Activated T-cell treated with anti-CD3 and anti-CD28 coated beads, Interleukin-2, amount 50 U/mL, for 4 hours (primary cell): Measurements from ENCODE around the gene ELANE. TPM values are rescaled to one million over a fixed set of nuclear protein-coding genes. Genes with fewer than 3 reads are reported as not detected.

Source experiments
- total RNA-seq, 3 donors: library from RNA; stranded (reverse); gene quantifications; one replicate each; pipeline ENCODE4 v1.2.1, GENCODE V29; 2021

ELANE gene
- total RNA-seq, 3 donors from 2014 or later: not detected

Other genes with a start within 250 kb of the ELANE start
- 100 to 1,000 TPM; 110 to 123 (median 119) TPM for gene POLRMT, start 218.8 kb upstream of the ELANE start, total RNA-seq
- not detected for gene FGF22, start 212.4 kb upstream of the ELANE start, total RNA-seq
- 100 to 1,000 TPM; 144 to 162 (median 147) TPM for gene RNF126, start 189.1 kb upstream of the ELANE start, total RNA-seq
- 1 to 10 TPM; 8.0 to 9.9 (median 8.3) TPM for gene FSTL3, start 175.9 kb upstream of the ELANE start, total RNA-seq
- under 1 TPM in 2 of 3 donors, not detected in 1; 0.87 to 0.94 TPM for gene PRSS57, start 156.9 kb upstream of the ELANE start, total RNA-seq
- under 1 TPM; 0.26 to 0.61 (median 0.27) TPM for gene PALM, start 143.4 kb upstream of the ELANE start, total RNA-seq
- gene MISP, start 101.2 kb upstream of the ELANE start, total RNA-seq: under 1 TPM in 1 of 3 donors, not detected in 2; 0.08 TPM
- 1,000 to 10,000 TPM; 1,071 to 1,170 (median 1,104) TPM for gene PTBP1, start 54.9 kb upstream of the ELANE start, total RNA-seq
- gene PLPPR3, start 30.3 kb upstream of the ELANE start, total RNA-seq: under 1 TPM in 1 of 3 donors, not detected in 2; 0.24 TPM
- not detected for gene AZU1, start 24.5 kb upstream of the ELANE start, total RNA-seq
- gene PRTN3, start 11.3 kb upstream of the ELANE start, total RNA-seq: not detected
- gene CFD, start 7.4 kb downstream of the ELANE start, total RNA-seq: 1 to 10 TPM in 2 of 3 donors, under 1 TPM in 1; 0.49 to 1.9 (median 1.1) TPM
- 10 to 100 TPM; 70.4 to 73.9 (median 73.6) TPM for gene MED16, start 40.9 kb downstream of the ELANE start, total RNA-seq
- not detected for gene RNU6-9, start 41.2 kb downstream of the ELANE start, total RNA-seq
- gene R3HDM4, start 60.9 kb downstream of the ELANE start, total RNA-seq: 10 to 100 TPM; 92.3 to 97.7 (median 96.3) TPM
- 1 to 10 TPM; 2.9 to 5.1 (median 3.3) TPM for gene KISS1R, start 65.0 kb downstream of the ELANE start, total RNA-seq
- gene ARID3A, start 73.7 kb downstream of the ELANE start, total RNA-seq: 10 to 100 TPM in 1 of 3 donors, 1 to 10 TPM in 2; 7.3 to 13.2 (median 10.0) TPM
- 100 to 1,000 TPM; 163 to 217 (median 199) TPM for gene WDR18, start 132.0 kb downstream of the ELANE start, total RNA-seq
- gene GRIN3B, start 148.1 kb downstream of the ELANE start, total RNA-seq: under 1 TPM; 0.05 to 0.19 (median 0.08) TPM
- gene TMEM259, start 168.8 kb downstream of the ELANE start, total RNA-seq: 100 to 1,000 TPM; 197 to 210 (median 204) TPM
- not detected for gene RNU6-2, start 169.2 kb downstream of the ELANE start, total RNA-seq
- 10 to 100 TPM; 52.3 to 69.3 (median 57.8) TPM for gene CNN2, start 174.3 kb downstream of the ELANE start, total RNA-seq
- 1 to 10 TPM; 7.1 to 8.7 (median 8.6) TPM for gene ABCA7, start 187.8 kb downstream of the ELANE start, total RNA-seq
- gene ARHGAP45, start 214.9 kb downstream of the ELANE start, total RNA-seq: 100 to 1,000 TPM; 128 to 133 (median 133) TPM
- gene POLR2E, start 243.1 kb downstream of the ELANE start, total RNA-seq: 100 to 1,000 TPM; 303 to 380 (median 323) TPM